NCI-H1105 (cell line): Measurements from ENCODE around the gene KCTD13.
"Not testable (repeated sequence)": the region's sequence is repeated elsewhere in the genome, so short reads cannot be mapped to it uniquely, and the experiment has no call there.

Experiments used
- DNase-seq: peaks from one replicate; lab custom pipeline; 2025; lab: John Stamatoyannopoulos, UW

KCTD13 gene

DNA sequence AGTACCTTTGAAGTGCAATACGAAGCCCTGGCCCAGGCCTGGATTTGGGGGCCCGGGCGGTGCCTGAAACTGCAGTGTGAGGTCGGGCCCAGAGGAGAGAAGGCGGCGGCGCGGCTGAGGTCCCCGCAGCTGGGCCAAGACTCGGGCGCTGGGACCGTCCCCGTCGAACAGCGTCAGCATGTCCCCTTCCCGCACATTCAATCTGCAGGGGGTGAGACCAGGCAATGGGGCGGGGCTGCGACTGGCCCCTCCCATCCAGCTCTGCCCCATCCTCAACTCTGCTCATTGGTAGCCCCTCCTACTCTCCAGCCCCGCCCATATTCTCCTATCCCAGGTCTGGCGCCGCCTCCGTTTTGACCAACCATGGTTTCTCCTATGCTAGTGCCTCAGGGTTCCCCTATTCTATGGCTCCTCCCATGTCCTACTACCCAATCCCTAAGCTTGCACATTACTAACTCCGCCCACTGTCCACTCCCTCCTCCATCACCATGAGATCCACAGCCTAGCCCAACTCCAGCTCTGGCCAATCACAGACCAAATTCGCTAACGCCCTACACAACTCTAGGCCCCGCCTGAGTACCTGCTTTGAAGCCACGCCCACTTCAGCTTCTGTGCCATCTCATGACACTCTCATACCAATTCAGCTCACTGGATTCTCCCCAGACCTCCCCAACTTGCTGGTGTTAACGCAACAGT is 48.6 kb downstream of the KCTD13 start:
- DNase-seq, result no peak

DNA sequence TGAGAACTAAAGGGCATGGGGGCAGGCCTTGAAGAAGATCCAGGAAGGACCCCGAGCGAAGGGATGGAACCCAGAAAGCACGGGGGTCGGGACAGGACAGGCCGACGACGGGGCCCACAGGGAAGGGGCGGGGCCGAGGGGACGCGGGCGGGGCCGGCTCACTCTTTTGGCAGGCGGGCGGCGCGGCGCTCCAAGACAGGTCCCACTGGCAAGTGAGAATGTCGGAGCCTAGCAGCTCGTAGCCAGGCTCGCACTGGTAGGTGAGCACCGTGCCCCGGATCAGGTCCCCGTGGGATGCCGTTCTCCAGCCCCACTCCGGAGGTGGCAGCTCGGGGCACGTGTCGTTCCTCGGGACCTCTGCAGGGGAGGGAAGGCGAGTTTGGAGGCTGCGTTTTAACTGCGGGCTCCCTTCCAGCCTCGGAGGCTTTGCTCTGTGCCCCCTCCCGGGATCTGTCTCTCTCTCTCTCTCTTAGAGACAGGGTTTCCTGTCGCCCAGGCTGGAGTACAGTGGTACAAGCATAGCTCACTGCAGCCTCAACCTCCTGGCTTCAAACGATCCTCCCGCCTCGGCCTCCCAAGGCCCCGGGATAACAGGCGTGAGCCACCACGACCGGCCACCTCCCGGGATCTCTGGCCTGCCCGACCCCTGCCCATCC is 49.3 kb downstream of the KCTD13 start:
- DNase-seq, result no peak

DNA sequence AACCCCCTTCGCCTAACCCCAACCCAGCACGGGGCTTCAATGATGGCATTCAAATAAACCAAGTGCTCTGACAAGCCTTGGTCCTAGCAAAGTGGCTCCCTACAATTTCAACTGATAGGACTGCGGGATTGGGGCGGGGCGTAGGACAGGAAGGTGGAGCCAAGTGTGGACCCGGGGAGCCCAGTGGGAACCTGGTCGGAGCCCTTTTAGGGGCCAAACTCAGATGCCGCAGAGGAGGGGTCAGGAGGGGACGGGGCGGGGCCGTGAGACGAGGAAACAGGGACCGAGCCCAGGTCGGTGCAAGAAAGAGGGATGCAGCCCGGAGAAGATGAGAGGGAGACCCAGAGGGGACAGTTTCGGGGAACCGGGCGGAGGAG is 49.8 kb downstream of the KCTD13 start:
- DNase-seq, result no peak

DNA sequence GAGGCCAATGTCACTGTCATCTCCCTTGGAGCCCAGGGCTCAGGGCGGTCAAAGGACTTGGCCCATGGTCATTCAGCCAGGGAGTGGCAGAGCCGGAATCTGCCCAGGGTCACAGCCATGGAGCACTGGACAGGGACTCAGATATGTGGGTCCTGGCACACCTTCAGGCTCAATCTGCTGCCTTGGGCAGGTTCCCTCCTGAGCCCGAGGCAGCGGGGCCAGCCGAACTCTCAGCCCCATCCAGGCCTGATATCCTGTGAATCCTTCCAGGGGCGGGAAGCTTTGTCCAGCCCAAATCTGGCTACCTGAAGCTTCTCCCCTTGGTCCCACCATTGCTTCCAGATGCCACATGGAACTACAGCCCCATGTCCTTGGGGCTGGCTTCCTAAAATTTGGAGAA is 50.8 kb downstream of the KCTD13 start:
- no peak for DNase-seq

DNA sequence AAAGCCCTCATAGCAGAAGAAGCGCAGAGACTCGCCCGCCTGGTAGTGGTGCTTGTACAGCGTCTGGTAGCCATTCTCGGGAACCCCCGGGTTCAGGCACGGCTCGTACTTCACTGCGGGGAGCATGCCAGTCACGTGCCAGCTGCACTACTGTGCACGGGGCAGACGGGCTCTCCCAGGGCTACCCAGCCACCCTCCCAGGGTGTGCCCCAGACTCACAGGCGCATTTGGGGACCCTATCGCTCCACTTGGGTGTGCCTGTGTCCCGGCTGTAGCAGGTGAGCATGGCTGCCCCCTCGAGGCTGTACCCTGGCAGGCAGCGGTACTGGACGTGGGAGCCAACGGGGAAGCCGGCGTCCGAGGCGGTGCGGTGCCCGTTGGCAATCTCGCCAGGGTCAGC is 52.7 kb downstream of the KCTD13 start:
- DNase-seq, result no peak

DNA sequence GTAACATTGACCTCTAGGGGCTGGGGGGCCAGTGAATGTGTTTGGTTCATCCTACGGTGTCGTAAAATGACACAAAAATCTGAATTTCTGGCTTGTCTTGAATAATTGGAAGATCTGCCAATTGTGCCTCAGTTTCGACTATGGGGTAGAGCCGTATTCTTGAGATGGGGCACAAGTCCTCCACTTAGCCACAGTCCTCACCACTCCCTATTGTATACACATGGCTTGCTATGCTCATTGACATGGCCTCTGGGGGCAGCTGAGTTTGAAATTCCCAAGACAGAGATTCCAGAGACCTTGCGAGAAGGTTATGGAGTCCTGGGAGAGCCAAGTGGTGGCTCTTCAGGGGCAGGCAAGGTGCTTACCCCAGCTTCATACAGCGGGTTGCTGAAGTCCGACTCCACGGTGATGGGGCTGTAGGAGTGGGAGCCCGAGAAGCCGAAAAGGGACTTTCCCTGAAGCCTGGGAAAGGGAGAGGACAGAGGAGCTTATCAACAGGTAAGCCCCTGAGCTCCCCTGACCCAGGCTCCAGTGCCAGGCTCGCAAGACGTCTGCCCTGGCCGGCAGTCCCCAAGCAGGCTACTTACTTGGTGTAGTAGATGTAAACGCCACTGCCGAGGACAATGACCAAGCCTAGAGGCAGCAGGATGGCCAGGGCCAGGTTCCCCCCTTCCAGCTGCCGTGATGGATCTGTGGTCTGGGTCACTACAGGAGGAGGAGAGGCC is 54.0 kb downstream of the KCTD13 start:
- no peak for DNase-seq

DNA sequence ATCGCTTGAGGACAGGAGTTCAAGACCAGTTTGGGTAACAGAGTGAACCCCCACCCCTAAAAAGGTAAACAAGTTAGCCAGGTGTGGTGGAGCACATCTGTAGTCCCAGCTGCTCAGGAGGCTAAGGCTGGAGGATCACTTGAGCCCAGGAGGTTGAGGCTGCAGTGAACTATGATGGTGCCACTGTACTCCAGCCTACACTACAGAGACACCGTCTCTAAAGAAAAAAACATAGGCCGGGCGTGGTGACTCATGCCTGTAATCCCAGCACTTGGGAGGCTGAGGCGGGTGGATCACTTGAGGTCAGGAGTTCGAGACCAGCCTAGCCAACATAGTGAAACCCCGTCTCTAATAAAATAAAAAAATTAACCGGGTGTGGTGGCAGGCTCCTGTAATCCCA is 57.0 kb downstream of the KCTD13 start:
- DNase-seq, result not testable (repeated sequence)

DNA sequence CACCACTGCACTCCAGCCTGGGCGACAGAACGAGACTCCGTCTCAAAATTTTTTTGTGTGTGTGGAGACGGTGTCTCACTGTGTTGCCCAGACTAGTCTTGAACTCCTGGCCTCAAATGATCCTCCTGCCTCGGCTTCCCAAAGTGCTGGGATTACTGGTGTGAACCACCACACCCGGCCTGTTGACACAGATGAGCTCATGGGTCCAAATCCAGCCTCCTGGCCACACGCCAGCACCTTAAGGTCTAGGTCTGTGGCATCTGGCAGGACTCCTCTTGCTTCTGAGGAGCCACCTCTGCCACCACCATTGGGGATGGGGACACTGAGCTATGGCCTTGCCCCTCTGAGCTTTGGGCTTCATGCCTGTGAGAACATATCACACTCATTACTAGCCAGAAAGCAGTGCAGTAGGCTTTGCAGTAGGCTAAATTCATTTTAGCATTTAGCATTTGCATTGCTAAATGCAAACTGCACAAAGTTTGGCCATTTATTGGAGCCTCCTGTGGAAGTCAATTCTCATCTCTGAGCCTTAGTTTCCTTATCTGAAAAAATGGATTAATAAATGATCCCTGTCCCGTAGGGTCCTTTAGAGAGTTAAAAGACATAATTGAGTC is 57.5 kb downstream of the KCTD13 start:
- DNase-seq, result no peak

DNA sequence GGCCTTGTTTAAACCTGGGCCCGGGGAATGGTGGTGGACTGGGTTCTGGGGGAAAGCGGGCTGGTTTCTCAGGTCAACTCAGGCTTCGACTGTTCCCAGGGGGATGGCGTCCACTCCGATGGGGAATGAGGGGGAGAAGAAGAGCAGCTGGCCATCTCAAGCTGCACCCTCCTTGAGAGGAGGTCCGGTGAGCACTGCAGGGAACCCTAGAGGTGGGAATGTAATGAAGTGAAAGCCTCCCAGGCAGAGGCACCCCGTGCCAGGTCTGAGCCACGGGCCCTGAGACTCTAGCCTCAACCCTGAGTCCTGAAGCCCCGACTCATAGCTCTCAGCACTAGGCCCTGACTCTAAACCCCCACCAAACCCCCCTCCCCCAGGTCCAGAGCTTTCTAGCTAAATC is 61.8 kb downstream of the KCTD13 start:
- no peak for DNase-seq

DNA sequence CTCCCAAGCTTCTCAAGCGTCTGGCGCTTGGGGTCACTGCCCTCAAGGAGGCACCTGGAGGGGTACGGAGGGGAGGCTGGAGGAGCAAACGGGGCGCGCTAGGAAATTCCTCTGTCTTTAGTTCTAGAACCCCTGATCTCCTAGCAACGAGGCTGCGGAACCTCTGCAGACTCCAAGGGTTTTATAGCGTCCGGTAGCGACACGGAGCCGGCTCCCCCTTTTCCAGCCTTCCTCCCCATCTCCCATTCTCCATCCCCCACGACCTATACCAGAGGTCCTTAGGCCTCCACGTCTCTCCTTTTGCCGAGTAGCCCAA is 62.4 kb downstream of the KCTD13 start:
- no peak for DNase-seq

DNA sequence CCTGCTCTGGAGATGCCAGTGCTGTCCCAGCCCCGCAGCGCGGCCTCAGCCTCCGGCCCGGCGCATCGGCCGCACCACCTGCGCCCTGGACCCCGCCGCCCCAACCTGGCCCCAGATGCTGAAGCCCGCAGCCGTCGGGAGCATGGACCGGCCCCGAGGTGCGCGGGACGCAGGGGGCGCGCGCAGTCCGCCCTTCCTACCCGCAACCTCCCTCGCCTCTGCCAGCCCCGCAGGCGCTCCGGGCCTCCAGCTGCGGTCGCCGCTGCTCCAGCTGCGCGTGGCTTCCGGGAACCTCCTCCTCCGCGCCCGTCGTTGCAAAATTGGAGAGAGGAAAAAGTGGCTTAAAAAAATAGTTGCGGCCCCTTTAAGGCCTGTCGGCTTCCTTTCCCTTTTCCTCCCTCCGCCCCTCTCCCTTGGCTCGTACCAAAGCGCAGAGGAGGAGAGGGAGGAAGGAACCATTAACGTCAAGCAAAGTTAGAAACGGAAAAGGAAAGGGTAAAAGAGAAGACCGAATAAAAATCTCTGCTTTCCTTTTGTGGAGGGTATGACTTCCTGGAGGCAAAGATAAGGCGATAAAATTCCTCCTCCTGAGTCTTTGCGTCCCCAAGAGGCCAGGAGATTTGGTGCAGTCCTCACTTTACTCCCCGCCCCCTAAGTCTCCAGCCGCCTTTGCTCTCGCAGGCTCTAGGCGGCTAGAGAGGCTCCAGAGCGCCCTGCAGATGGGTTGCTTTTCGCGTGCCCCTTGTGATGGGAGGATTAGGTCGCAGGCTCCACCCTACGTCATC is 63.0 kb downstream of the KCTD13 start, which contains the start of gene CDIPT:
TSS of gene CDIPT (minus strand) at position 343 of the 785 bp plus-strand sequence. CDS start 369 bp downstream, outside the sequence.
- DNase-seq, result peak; percentile 95

DNA sequence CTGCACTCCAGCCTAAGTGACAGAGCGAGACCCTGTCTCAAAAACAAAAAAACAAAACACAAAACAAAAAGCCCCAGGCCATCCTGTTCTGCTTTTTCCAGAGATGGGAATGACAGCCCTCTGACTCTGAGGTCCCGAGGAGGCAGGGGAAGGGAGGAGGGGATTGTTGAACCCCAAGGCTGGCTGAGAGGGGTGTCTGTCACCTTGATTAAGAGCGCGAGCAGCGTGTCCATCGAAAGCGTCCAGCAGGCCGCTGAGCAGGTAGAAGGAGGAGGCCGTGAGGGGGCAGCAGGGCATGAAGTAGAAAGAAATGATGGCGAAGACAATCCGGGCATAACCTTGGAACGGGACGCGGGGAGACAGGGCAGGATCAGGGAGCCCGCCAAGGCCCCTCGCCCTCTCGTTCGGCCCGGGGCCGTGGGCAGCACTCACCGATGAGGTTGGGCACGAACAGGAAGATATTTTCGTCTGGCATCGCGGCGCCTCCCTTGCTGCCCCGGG is 63.6 kb downstream of the KCTD13 start:
- DNase-seq, result no peak

DNA sequence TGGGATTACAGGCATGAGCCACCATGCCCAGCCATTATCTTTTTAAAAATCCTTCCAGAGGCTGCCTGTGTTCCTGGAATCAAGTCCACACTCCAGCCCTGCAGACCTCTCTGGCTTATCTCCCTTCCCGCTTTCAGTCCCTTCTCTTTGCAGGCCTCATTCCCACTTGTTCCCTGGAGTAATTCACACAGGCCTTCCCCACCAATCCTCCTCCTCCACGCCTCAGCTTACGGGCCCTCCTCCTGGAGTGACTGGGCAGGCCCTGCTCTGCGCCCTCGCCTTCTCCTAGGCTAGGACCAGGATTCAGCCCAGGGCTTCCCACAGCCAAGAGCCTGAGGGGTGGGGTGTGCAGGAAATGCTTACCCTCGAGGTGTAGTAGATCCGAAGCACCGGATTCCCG is 65.8 kb downstream of the KCTD13 start:
- DNase-seq, result no peak

DNA sequence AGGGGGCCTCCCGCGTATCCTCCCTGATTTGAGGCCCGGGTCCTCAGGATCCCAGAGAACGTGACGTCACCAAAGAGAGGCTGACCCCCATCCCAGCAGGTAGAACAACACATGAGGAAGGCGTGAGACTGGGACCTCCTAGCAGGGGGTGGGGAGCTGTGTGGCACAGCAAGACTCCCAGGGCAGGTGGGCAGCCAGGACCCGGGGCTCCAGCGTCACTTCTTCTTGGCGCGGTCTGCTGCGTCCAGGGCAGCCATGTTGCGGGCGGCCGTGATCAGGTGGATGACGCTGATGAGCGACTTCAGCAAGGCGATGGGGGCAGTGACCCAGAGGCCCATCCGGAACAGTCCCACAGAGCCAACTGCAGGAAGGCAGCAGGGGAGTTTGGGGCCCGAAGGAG is 67.1 kb downstream of the KCTD13 start:
- DNase-seq, result no peak

DNA sequence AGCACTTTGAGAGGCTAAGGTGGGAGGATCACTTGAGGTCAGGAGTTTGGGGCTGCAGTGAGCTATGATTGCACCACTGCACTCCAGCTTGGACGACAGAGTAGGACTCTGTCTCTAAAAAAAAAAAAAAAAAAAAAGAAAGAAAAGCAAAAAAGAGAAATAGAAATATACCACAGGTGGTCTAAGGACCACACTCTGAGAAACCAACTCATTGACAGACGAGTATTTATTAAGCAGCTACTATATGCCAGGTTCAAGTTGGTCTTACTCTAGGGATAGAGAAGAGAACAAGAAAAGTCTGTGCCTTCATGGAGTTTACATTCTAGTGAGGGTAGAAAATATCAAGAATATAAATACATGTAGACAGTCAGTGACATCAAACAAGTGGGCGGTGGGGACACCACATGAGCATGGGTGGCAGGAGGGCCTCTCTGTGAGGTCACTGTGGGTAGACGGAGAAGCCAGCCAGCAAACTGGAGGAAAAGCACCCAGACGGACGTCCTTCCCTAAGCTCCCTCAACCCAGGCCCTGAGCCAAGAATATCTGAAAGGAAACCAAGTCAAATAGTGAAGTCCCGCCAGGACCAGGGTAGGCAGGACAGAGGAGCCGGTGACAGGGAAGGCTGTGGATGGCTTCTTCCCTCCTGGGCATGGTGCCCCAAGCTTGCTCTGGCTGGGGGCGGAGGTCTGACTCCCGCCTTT is 67.7 kb downstream of the KCTD13 start:
- DNase-seq, result no peak

DNA sequence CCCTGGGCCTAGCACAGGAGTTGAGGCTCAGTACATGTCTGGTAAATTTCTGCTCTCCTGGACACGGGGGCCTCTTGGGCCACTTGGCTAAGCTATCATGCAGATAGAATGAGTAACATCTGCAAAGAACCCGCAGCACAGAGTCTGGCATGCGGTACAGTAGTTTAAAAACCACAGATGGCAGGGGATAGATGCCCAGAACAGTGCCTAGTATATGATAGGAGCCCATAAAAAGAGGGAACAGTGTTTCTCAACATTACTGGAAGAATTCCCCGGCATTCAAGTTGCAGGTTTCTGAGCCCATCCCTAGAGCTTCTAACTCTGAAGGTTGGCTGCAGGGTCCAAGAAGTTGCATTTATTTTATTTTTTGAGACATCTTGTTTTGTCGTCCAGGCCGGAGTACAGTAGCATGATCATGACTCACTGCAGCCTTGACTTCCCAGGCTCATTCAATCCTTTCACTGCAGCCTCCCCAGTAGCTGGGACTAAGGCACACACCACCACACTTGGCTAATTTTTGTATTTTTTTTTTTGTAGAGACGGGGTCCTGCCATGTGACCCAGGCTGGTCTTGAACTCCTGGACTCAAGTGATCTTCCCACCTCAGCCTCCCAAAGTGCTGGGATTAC is 68.8 kb downstream of the KCTD13 start:
- DNase-seq, result no peak
